Neural cell (in vitro differentiated cells): ENCODE measurements around the gene NEDD4L. TPM values are rescaled to one million over a fixed set of nuclear protein-coding genes. Genes with fewer than 3 reads are reported as not detected.

ENCODE experiments used
- H2AFZ ChIP-seq: fragments of 200-600, 300-800 bp; sonication (generic), shearing (Covaris generic); 2 replicates; pipeline ENCODE4 v1.6.0; 2014; ENCODE audit warnings: low read depth, mild to moderate bottlenecking, antibody characterized with exemption, low read length, moderate library complexity
- H3F3A ChIP-seq: fragments of 200-600 bp; shearing (Covaris generic); 2 replicates; pipeline ENCODE4 v1.6.1; 2016; ENCODE audit warnings: mild to moderate bottlenecking, moderate library complexity, mixed read lengths, antibody characterized with exemption, low read length; ENCODE audit not compliant: insufficient read depth, poor library complexity, severe bottlenecking
- H3K27ac ChIP-seq: fragments of 200-600, 300-800 bp; sonication (generic), shearing (Covaris generic); 2 replicates; pipeline ENCODE4 v1.5.1; 2014; ENCODE audit warnings: mild to moderate bottlenecking, low read length, moderate library complexity
- H3K27me3 ChIP-seq: fragments of 300-800, 200-600 bp; sonication (generic), shearing (Covaris generic); 2 replicates; pipeline ENCODE4 v1.6.0; 2014; ENCODE audit warnings: mild to moderate bottlenecking, low read depth, low read length, moderate library complexity; ENCODE audit not compliant: insufficient read depth
- H3K36me3 ChIP-seq: fragments of 300-800, 200-600 bp; sonication (generic), shearing (Covaris generic); 2 replicates; pipeline ENCODE4 v1.5.1; 2014; ENCODE audit warnings: mild to moderate bottlenecking, antibody characterized with exemption, low read length, moderate library complexity; ENCODE audit not compliant: insufficient read depth
- H3K4me2 ChIP-seq: fragments of 300-800, 200-600 bp; sonication (generic), shearing (Covaris generic); 2 replicates; pipeline ENCODE4 v1.6.0; 2014; ENCODE audit warnings: mild to moderate bottlenecking, low read length
- H3K4me3 ChIP-seq: fragments of 300-800, 200-600 bp; sonication (generic), shearing (Covaris generic); 2 replicates; pipeline ENCODE4 v1.5.1; 2014; ENCODE audit warnings: mild to moderate bottlenecking, low read length, moderate library complexity
- H3K79me2 ChIP-seq: fragments of 200-600 bp; shearing (Covaris generic); replicated peaks from 2 replicates; pipeline ENCODE4 v1.6.0; 2014; ENCODE audit warnings: mild to moderate bottlenecking, low read length, moderate library complexity; ENCODE audit not compliant: insufficient read depth
- H3K9ac ChIP-seq: fragments of 300-800, 200-600 bp; sonication (generic), shearing (Covaris generic); 2 replicates; pipeline ENCODE4 v1.6.1; 2016; ENCODE audit warnings: mild to moderate bottlenecking, low read length, mixed read lengths
- H3K9me2 ChIP-seq: fragments of 200-600 bp; shearing (Covaris generic); 2 replicates; pipeline ENCODE4 v1.6.1; 2016; ENCODE audit warnings: mild to moderate bottlenecking, low read length, mixed read lengths; ENCODE audit not compliant: insufficient read depth
- H3K9me3 ChIP-seq: fragments of 200-600, 300-800 bp; sonication (generic), shearing (Covaris generic); 2 replicates; pipeline ENCODE4 v1.6.1; 2016; ENCODE audit warnings: mild to moderate bottlenecking, mixed run types, low read length, moderate library complexity, mixed read lengths
- H4K20me1 ChIP-seq: fragments of 200-600 bp; shearing (Covaris generic); 2 replicates; pipeline ENCODE4 v1.6.1; 2016; ENCODE audit warnings: mild to moderate bottlenecking, mixed run types; ENCODE audit not compliant: insufficient read depth
- EP300 ChIP-seq: fragments of 450-650 bp; conservative IDR thresholded peaks from 2 replicates; pipeline ENCODE4 v1.6.1; 2014; ENCODE audit warnings: antibody characterized with exemption, mild to moderate bottlenecking, moderate library complexity; ENCODE audit not compliant: poor library complexity, severe bottlenecking
- EZH2 ChIP-seq: fragments of 200-600, 300-800 bp; shearing (Covaris generic), sonication (generic); IDR thresholded peaks from 2 replicates; pipeline ENCODE4 v1.6.1; 2014; ENCODE audit warnings: antibody characterized with exemption, low read length, borderline replicate concordance, mild to moderate bottlenecking; ENCODE audit not compliant: insufficient read depth, poor library complexity, severe bottlenecking
- MXI1 ChIP-seq: fragments of 450-650 bp; conservative IDR thresholded peaks from 2 replicates; pipeline ENCODE4 v1.6.1; 2014; ENCODE audit warnings: antibody characterized with exemption, mild to moderate bottlenecking; ENCODE audit not compliant: poor library complexity, severe bottlenecking
- POLR2AphosphoS5 ChIP-seq: IDR thresholded peaks from 2 replicates; pipeline ENCODE4 v1.6.1; 2012
- RAD21 ChIP-seq: fragments of 450-650 bp; conservative IDR thresholded peaks from 2 replicates; pipeline ENCODE4 v1.6.1; 2014; ENCODE audit warnings: antibody characterized with exemption, mild to moderate bottlenecking, moderate library complexity
- SMC3 ChIP-seq: fragments of 450-650 bp; conservative IDR thresholded peaks from 2 replicates; pipeline ENCODE4 v1.6.1; 2014; ENCODE audit warnings: antibody characterized with exemption, mild to moderate bottlenecking, moderate library complexity; ENCODE audit not compliant: poor library complexity
- TAF1 ChIP-seq: IDR thresholded peaks from 2 replicates; pipeline ENCODE4 v1.6.1; 2012; ENCODE audit warnings: low read depth
- polyA minus RNA-seq: library from RNA; depleted of rRNA, polyadenylated mRNA; stranded (reverse); fragments of >200 nt; gene quantifications from 2 replicates; pipeline ENCODE4 v1.2.3, GENCODE V29; 2014
- polyA plus RNA-seq: library from polyadenylated mRNA; depleted of rRNA; stranded (reverse); fragments of >200 nt; gene quantifications from 2 replicates; pipeline ENCODE4 v1.2.3, GENCODE V29; 2014
- TF ChIP-seq, protein P1 (sequence below): fragments of 450-650 bp; IDR thresholded peaks from 2 replicates; pipeline ENCODE4 v1.5.1; 2014; ENCODE audit warnings: antibody characterized with exemption, mild to moderate bottlenecking, moderate library complexity; ENCODE audit not compliant: poor library complexity, severe bottlenecking
- TF ChIP-seq, protein P2 (sequence below): IDR thresholded peaks from 2 replicates; pipeline ENCODE4 v1.6.1; 2012; ENCODE audit warnings: borderline replicate concordance

Gene NEDD4L
- polyA plus RNA-seq, result 97.9 and 103 TPM in 2 replicates
- polyA minus RNA-seq, result 315 and 494 TPM in 2 replicates

DNA sequence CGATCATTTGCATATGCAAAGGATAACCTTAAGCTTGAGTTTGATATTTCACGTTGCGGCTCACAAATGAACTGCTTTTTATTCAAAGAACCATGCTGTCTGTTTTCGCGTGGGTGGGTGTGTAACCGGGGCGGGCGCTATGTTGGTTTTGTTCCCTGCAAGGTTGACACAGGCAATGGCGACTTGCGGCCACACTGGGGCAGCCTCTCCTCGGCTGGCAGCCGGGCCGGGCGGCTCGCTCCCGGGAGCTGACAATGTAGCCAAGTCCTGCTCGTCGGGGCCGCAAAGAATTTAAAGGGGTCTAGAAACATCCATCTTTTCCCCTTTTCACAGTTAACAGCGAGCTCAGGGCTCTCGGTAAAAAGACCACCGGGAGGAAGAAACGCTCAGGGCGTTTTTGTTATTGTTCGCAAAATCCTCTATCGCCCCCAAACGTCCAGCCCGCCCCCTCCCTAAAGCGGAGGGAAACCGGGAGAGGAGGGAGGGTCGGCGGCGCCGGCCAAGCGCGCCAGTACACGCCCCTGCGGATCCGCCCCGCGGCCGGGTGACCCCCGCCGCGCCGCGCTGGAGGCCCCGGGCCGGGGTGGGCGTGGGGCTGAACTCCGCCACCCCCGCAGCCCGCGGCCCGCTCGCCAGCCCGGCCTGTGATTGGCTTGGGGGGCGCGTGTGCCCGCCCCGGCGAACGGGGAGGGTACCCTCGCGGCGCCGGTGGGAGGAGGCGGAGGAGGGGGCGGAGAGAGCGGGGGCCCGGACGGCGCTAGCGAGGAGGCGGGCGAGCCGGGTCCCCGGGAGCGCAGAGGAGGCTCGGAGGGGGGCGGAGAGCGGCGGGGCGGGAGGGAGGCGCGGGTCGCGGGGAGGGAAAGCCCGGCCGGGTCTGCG, at the start of gene NEDD4L:
Gene NEDD4L (plus strand): TSS at position 736 of the 879 bp plus-strand sequence. CDS start 435 bp downstream, outside the sequence.
- peak within 1 kb of the TSS; percentile 54 for H3K4me2 ChIP-seq
- no peaks in the 10 kb centered on the region for H3K9me2 ChIP-seq
- H3K4me3 ChIP-seq, result peak within 1 kb of the TSS; percentile 97
- no peaks in the 10 kb centered on the region for H3K27me3 ChIP-seq
- H3F3A ChIP-seq, result no peaks in the 10 kb centered on the region
- H3K9ac ChIP-seq, result peak within 1 kb of the TSS; percentile 97
- peak within 1 kb of the TSS; percentile 41 for H2AFZ ChIP-seq
- H3K36me3 ChIP-seq, result no peaks in the 10 kb centered on the region
- H3K79me2 ChIP-seq, result peaks cover 35% of the 10 kb centered on the region
- H3K9me3 ChIP-seq, result no peaks in the 10 kb centered on the region
- no peaks in the 10 kb centered on the region for H4K20me1 ChIP-seq
- peak within 1 kb of the TSS; percentile 99 for H3K27ac ChIP-seq
- TF ChIP-seq EZH2 (no peak), EP300 (peak; percentile 49), POLR2AphosphoS5 (peak; percentile 81), SMC3 (peak; percentile 94), RAD21 (peak; percentile 96), MXI1 (peak; percentile 72), TAF1 (no peak)
- TF ChIP-seq, protein P1, sequence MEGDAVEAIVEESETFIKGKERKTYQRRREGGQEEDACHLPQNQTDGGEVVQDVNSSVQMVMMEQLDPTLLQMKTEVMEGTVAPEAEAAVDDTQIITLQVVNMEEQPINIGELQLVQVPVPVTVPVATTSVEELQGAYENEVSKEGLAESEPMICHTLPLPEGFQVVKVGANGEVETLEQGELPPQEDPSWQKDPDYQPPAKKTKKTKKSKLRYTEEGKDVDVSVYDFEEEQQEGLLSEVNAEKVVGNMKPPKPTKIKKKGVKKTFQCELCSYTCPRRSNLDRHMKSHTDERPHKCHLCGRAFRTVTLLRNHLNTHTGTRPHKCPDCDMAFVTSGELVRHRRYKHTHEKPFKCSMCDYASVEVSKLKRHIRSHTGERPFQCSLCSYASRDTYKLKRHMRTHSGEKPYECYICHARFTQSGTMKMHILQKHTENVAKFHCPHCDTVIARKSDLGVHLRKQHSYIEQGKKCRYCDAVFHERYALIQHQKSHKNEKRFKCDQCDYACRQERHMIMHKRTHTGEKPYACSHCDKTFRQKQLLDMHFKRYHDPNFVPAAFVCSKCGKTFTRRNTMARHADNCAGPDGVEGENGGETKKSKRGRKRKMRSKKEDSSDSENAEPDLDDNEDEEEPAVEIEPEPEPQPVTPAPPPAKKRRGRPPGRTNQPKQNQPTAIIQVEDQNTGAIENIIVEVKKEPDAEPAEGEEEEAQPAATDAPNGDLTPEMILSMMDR, result peak; percentile 91
- TF ChIP-seq, protein P2, sequence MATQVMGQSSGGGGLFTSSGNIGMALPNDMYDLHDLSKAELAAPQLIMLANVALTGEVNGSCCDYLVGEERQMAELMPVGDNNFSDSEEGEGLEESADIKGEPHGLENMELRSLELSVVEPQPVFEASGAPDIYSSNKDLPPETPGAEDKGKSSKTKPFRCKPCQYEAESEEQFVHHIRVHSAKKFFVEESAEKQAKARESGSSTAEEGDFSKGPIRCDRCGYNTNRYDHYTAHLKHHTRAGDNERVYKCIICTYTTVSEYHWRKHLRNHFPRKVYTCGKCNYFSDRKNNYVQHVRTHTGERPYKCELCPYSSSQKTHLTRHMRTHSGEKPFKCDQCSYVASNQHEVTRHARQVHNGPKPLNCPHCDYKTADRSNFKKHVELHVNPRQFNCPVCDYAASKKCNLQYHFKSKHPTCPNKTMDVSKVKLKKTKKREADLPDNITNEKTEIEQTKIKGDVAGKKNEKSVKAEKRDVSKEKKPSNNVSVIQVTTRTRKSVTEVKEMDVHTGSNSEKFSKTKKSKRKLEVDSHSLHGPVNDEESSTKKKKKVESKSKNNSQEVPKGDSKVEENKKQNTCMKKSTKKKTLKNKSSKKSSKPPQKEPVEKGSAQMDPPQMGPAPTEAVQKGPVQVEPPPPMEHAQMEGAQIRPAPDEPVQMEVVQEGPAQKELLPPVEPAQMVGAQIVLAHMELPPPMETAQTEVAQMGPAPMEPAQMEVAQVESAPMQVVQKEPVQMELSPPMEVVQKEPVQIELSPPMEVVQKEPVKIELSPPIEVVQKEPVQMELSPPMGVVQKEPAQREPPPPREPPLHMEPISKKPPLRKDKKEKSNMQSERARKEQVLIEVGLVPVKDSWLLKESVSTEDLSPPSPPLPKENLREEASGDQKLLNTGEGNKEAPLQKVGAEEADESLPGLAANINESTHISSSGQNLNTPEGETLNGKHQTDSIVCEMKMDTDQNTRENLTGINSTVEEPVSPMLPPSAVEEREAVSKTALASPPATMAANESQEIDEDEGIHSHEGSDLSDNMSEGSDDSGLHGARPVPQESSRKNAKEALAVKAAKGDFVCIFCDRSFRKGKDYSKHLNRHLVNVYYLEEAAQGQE, result peak; percentile 53

DNA sequence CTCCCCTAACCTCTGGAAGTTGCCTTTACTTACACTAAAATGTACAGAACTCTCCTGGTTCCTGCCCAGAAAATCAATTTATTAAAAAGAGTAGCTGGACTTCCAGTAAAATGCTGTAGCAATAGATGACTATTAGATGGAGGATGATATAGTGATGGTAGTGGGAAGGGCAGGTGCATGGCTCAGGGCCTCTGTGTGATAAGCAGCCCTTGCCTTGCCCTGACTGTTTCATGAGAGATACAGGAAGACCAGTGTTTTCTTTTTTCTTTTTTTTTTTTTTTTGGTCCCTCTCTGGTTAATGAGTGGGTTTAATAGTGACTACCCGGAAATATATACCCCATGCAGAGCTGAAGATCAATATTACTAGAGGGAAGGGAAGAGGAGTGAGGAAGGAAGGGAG, 48.7 kb upstream of the NEDD4L start:
- no peak overlapping the region for H3K27ac ChIP-seq

More for the DNA sequence above, 48.7 kb upstream of the NEDD4L start:
- no peaks in the 10 kb centered on the region for H3K79me2 ChIP-seq
- H3K36me3 ChIP-seq, result no peaks in the 10 kb centered on the region
- H3F3A ChIP-seq, result no peaks in the 10 kb centered on the region
- H3K4me3 ChIP-seq, result no peak overlapping the region
- no peaks in the 10 kb centered on the region for H4K20me1 ChIP-seq
- no peaks in the 10 kb centered on the region for H3K9me2 ChIP-seq
- H3K4me2 ChIP-seq, result no peak overlapping the region
- TF ChIP-seq SMC3 (no peak), EZH2 (no peak), RAD21 (no peak), POLR2AphosphoS5 (no peak), EP300 (no peak), MXI1 (no peak), TAF1 (no peak)
- TF ChIP-seq, protein P2, result no peak
- TF ChIP-seq, protein P1, result no peak
- H2AFZ ChIP-seq, result no peak overlapping the region
- no peaks in the 10 kb centered on the region for H3K9me3 ChIP-seq
- H3K9ac ChIP-seq, result no peak overlapping the region
- no peaks in the 10 kb centered on the region for H3K27me3 ChIP-seq
